ENCODE measurements around the gene UBE3D.

GRCh38 chr6:82954356-82954755, 111.3 kb downstream of the UBE3D start:
- TF ChIP-seq ATF3 (IDR thresholded peaks at IDR 0.05; ENCODE audit: insufficient read depth, low read depth, low read length) (no peak), POLR2AphosphoS5 (IDR thresholded peaks at IDR 0.05; ENCODE audit: low read depth, low read length) (no peak), E2F6 (IDR thresholded peaks at IDR 0.05) (no peak), RXRA (IDR thresholded peaks at IDR 0.05; ENCODE audit: insufficient read depth, low read depth, low read length) (no peak), USF2 (IDR thresholded peaks at IDR 0.05; ENCODE audit: low read length) (no peak), EP300 (IDR thresholded peaks at IDR 0.05; ENCODE audit: borderline replicate concordance in 1 of 2, low read depth in 2 of 2, low read length in 2 of 2) (no peak), HDAC6 (IDR thresholded peaks at IDR 0.05; ENCODE audit: low read depth, low read length) (no peak), SP1 (IDR thresholded peaks at IDR 0.05; ENCODE audit: low read depth, low read length) (no peak), SUZ12 (IDR thresholded peaks at IDR 0.05; ENCODE audit: low read length) (no peak)

Measured in H1 (cell line).